OCI-LY3 (cell line): Measurements from ENCODE around the gene SPRYD7.

Experiments used
- EZH2phosphoT487 ChIP-seq: fragments of 200-600 bp; shearing (Covaris generic); IDR thresholded peaks from 2 replicates; pipeline ENCODE4 v1.6.1; 2018; ENCODE audit warnings: antibody characterized with exemption, mixed run types, low read depth
- TF ChIP-seq, protein P1 (sequence below): fragments of 200-600, 300-600 bp; sonication (generic); IDR thresholded peaks from 2 replicates; pipeline ENCODE4 v1.5.1; 2014; ENCODE audit warnings: antibody characterized with exemption, low read length, low read depth

DNA sequence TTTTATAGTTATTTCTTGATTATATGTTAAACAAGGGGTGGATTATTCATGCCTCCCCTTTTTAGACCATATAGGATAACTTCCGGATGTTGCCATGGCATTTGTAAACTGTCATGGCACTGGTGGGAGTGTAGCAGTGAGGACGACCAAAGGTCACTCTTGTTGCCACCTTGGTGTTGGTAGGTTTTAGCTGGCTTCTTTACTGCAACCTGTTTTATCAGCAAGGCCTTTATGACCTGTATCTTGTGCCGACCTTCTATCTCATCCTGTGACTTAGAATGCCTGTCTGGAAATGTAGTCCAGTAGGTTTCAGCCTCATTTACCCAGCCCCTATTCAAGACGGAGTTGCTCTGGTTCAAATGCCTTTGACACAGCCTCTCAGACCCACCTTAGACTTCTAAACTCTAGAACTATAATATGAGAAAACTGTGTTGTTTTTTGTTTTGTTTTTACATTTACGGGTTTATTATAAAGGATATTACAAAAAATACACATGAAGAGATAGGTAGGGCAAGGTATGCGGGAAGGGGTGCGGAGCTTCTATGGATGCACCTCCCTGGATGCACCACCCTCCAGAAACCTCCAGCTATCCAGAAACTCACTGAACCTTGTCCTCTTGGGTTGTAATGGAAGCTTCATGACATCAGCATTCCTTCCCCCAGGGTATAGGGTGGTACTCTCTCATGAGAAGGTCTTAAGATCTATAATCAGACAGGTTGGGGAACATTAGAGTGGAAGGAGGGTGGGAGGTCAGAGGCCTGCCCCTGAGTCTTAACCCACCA, 15.8 kb upstream of the SPRYD7 start:
- TF ChIP-seq, protein P1, sequence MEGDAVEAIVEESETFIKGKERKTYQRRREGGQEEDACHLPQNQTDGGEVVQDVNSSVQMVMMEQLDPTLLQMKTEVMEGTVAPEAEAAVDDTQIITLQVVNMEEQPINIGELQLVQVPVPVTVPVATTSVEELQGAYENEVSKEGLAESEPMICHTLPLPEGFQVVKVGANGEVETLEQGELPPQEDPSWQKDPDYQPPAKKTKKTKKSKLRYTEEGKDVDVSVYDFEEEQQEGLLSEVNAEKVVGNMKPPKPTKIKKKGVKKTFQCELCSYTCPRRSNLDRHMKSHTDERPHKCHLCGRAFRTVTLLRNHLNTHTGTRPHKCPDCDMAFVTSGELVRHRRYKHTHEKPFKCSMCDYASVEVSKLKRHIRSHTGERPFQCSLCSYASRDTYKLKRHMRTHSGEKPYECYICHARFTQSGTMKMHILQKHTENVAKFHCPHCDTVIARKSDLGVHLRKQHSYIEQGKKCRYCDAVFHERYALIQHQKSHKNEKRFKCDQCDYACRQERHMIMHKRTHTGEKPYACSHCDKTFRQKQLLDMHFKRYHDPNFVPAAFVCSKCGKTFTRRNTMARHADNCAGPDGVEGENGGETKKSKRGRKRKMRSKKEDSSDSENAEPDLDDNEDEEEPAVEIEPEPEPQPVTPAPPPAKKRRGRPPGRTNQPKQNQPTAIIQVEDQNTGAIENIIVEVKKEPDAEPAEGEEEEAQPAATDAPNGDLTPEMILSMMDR = no peak
- no peak for TF ChIP-seq EZH2phosphoT487
